GM21367 (cell line): Measurements from ENCODE around the gene KIF6.

Experiments
- ATAC-seq: cut with Tn5 transposase; IDR thresholded peaks from one replicate; pipeline ENCODE4 v1.9.1; 2021; ENCODE audit not compliant: unreplicated experiment

The KIF6 gene

GRCh38 chr6:39560915-39561314 lies 164.3 kb downstream of the KIF6 start:
- ATAC-seq, result no peak

DNA sequence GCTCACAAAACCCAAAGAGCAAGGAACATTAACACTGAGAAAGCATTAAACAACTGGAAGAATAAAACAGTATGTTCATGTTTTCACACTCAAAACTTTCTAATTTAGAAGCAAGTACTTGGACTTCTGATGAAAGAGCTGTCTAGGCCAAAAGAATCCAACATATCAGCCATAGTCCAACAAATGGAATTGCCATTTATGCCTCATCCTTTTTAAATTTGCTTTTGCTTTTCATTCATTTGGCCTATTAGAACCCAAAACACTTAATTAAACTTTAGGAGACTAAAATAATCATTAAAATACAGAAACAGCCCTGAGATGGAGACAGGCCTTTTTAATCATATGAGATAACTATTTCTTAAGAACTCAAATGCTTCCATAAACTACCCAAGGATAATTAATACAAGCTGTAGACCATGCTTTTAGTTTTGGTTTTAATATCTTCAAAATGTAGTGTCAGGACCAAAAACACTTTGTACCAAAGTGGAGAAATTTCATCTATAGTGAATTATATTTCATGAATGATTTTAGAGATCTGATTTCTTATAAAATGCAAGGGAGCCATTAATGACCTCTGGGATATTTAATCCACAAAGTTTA lies 166.5 kb downstream of the KIF6 start:
- no peak for ATAC-seq

GRCh38 chr6:39558079-39558478 lies 167.1 kb downstream of the KIF6 start:
- ATAC-seq, result no peak

GRCh38 chr6:39555136-39555535 lies 170.1 kb downstream of the KIF6 start:
- ATAC-seq, result no peak

DNA sequence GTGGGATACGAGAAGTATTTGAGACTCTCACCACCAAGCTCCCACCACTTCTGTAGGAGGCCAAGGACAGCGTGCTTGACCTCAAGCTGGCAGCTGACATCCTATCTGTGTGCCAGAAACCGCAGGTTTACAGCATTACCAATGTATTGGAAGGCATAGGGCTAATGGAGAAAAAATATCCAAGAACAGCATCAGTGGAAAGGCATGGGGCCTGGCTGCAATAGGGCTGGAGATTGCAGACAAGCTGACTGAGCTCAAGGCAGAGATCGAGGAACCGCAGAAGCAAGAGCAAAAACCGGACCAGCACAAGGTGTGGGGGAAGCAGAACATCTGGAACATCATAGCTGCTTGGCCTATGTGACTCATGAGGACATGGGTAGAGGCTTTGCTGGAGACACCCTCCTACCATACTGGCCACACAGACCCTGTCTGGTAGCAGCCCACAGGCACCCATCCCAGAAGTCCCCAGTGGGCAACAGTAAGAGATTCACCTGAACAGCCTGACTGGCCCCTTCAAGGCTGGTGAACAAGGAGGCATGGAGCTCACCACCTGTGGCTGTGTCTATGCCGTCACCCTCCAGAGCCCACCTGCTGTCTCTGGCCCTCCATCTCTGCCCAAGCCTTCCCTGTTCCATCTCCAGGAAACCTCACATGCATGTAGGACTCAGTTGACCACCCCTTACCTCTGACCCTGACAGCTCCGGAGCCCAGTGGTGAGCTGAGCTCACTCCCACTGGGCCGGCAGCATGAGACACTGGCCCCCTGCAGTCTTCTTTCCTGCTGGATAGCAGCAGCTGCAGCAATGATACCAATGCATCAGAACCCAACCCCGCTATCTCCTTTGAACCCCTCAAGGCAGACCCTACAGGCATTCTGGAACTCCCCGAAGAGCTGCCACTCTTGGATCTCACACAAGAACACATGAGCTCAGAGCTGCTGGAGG lies 171.1 kb downstream of the KIF6 start:
- no peak for ATAC-seq

DNA sequence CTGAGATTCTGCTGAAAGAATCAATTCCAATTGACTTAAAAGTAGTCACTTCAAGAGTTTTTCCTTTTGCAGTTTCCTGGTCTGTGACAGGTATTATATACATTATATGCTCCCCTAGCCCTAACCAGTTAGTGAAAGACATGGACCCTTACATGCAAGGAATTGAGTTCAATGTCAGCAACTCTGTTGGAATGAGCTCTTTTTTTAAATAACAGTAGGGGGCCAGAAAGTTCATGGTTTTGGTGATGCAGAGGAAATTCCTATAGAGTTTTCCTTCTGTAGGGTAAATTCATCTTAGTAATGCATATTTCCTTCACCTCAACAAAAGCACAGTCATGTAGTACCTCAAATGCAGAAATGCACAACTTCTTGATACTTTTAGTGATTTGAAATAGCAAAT lies 172.2 kb downstream of the KIF6 start:
- no peak for ATAC-seq

GRCh38 chr6:39550191-39550590 lies 175.0 kb downstream of the KIF6 start:
- no peak for ATAC-seq

- ATAC-seq, result no peak
These were observed 178.5 kb downstream of the KIF6 start for GRCh38 chr6:39546731-39547130.

DNA sequence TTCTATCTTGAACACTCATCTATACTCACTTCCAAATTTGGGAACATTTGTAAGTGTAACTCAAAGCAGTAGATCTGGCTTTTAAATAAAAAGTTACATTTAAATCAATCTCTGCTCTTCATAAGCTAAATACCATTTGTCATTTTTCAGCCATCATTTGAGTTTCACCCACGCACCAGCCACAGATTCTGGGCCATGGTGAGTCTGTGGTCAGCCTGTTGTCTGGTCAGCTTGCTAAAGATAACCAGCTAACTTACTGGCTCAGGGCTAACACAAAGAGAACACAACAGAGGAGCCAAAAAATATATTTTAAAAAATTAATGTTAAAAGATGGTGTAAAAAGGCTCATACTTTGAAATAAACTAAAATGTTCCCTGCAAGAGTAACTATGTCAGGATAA lies 181.3 kb downstream of the KIF6 start:
- ATAC-seq, result no peak

DNA sequence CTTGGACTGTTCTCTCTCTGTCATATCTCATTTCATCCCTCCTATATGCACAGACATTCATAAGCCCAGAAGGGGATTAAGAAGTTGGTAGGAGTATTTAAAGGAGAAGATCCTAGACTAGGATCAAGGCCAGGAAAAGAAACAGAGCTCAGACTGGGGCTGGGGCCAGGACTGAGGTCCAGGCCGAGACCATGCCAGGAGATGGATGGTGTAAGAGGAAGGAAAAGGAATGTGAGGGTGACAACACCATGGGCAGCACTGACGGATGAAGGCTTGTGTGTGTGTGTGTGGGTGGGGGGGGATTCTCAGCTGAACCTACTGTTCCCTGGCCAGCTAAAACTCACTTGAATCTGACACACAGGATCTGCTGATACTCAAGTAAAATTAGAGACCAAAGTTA lies 182.1 kb downstream of the KIF6 start:
- no peak for ATAC-seq

GRCh38 chr6:39540454-39540853 lies 184.8 kb downstream of the KIF6 start:
- ATAC-seq, result no peak

- ATAC-seq, result peak; percentile 97
These were observed 194.9 kb downstream of the KIF6 start for GRCh38 chr6:39530201-39530759.

DNA sequence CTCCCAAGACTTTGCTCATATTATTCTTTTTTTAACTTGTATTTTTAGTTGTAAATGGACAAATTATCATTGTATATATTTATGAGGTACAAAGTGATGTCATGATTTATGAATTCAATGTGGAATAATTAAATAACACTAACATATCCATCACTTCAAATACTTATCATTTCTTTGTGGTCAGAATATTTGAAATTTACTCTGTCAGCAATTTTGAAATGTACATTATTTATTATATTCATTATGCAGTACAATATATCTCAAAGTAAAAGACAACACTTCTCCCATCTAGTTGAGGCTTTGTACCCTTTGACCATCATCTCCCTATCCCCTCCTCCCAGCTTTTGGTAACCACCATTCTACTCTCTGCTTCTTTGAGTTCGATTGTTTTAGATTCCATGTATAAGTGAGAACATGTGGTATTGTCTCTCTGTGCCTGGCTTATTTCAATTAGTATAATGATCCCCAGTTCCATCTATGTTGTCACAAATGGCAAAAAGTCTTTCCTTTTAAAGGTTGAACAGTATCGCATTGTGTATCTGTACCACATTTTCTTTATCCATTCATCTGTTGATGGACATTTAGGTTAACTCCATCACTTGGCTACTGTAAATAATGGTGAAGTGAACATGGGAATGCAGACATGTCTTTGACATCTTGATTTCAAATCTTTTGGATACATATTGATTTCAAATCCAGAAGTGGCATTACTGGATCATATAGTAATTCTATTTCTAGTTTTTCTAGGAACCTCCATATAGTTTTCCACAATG lies 197.2 kb downstream of the KIF6 start:
- no peak for ATAC-seq

- no peak for ATAC-seq
These were observed 201.2 kb downstream of the KIF6 start for GRCh38 chr6:39524007-39524406.

- ATAC-seq, result no peak
These were observed 203.2 kb downstream of the KIF6 start for GRCh38 chr6:39521958-39522357.

- no peak for ATAC-seq
These were observed 204.3 kb downstream of the KIF6 start for GRCh38 chr6:39520916-39521315.

- no peak for ATAC-seq
These were observed 204.8 kb downstream of the KIF6 start for GRCh38 chr6:39520411-39520810.

- ATAC-seq, result no peak
These were observed 207.0 kb downstream of the KIF6 start for GRCh38 chr6:39518221-39518620.

- no peak for ATAC-seq
These were observed 207.5 kb downstream of the KIF6 start for GRCh38 chr6:39517756-39518155.

- ATAC-seq, result no peak
These were observed 208.7 kb downstream of the KIF6 start for GRCh38 chr6:39516471-39516870.

DNA sequence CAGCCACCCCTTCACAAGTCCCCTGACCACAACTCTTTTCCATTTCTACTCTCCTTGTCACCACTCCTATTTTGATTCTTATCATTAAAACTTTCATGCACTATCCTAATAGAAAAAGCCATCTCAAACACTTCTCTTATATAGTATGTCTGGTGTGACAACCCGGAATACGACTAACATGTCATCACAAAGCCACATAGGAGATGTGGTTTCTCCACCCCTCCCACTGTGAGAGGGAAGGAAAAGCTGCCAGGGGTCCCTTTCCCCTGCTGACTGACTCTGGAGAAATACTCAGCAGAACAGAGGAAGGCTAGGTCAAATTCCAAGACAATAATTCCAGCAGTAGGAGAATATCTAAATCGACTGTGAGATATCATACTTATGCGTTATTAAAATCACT lies 209.7 kb downstream of the KIF6 start:
- no peak for ATAC-seq
